Right renal cortex interstitium (tissue), 3 donors: ENCODE measurements around the gene GOLGA6B. TPM values are rescaled to one million over a fixed set of nuclear protein-coding genes. Genes with fewer than 3 reads are reported as not detected.
A peak's percentile ranks its signal among the peaks of the same experiment; 100 is the strongest.
"Not testable (repeated sequence)": the region's sequence is repeated elsewhere in the genome, so short reads cannot be mapped to it uniquely, and the experiment has no call there.

Experiments
- DNase-seq, 3 donors: peaks; one replicate each; pipeline ENCODE4 v3.0.0-alpha.2; 2013; ENCODE audit warnings: low read depth in 3 of 3, low spot score in 2 of 3
- polyA plus RNA-seq, 3 donors: library from polyadenylated mRNA; unstranded; fragments of 120-200 nt; gene quantifications; one replicate each; pipeline ENCODE4 v1.2.1, GENCODE V29; 2013; ENCODE audit not compliant: insufficient read length in 3 of 3

The GOLGA6B gene
- under 1 TPM in 1 of 3 donors, not detected in 2; 0.60 TPM for polyA plus RNA-seq

- DNase-seq: not testable (repeated sequence)
Observed at GRCh38 chr15:72654397-72654796, at the start of gene GOLGA6B. TSS of gene GOLGA6B (plus strand) at chr15:72654697. CDS start at chr15:72654738, 41 bp downstream.

GRCh38 chr15:72604794-72605193, 49.7 kb upstream of the GOLGA6B start:
- no peak for DNase-seq

- not testable (repeated sequence) for DNase-seq
Observed at GRCh38 chr15:72608084-72608483, 46.4 kb upstream of the GOLGA6B start.

- DNase-seq: no peak
Observed at GRCh38 chr15:72609862-72610261, 44.6 kb upstream of the GOLGA6B start.

DNA sequence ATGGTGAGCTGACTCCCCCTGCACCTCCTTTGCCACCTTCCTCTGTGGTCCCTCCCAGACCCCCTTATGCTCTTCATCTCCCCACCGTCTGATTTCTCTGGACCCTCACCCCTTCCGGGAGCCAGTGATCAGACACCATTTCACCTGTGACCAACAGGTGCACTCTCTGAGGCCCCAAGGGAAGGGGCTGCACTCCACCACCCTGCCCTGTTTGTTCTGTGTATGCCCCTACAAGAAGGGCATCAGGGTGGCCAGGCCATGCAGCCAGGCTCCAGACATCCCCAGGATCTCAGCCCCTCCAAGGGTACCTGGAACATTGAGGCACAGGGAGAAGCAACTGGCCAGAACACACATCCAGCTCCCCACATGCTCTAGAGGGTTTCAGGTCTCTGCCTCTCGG, 42.2 kb upstream of the GOLGA6B start:
- not testable (repeated sequence) for DNase-seq

GRCh38 chr15:72614810-72615532, 39.5 kb upstream of the GOLGA6B start:
- DNase-seq: no peak

- not testable (repeated sequence) for DNase-seq
Observed at GRCh38 chr15:72615533-72616233, 38.8 kb upstream of the GOLGA6B start.

DNA sequence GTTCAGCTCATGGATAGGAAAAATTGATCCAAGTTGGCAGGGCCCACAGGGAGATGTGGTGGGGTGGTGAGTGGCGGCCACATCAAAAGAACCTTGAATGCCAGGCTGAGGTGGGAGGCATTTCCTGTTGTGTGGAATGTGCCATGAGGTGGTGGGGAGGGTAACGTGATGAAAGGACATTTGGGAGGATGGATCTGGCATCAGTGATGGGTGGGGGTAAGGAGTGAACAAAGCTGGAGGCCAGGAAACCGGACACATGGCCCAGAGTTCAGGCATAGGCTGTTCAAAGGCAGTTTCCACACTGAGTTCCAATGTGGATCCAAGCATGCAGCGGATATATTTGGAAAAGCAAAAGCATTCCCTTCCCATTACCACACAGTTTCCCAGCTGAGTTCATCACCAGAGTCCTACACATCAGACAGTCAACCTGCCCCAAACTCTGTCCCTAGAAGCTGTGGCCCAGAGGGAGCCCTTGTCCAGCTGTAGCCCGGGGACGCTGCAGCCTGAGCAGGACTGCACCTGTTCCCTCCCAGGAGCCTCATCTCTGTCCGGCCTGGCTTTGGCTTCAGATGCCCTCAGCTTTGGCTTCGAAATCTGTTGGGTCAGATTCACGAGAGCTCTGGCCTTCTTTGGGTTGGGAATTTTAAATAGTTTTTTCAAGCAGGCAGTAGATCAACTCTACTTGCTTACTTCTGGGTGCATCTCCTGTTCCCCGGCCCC, 37.8 kb upstream of the GOLGA6B start:
- DNase-seq: no peak

GRCh38 chr15:72623854-72624253, 30.6 kb upstream of the GOLGA6B start:
- not testable (repeated sequence) for DNase-seq

- not testable (repeated sequence) for DNase-seq
Observed at GRCh38 chr15:72626153-72626552, 28.3 kb upstream of the GOLGA6B start.

DNA sequence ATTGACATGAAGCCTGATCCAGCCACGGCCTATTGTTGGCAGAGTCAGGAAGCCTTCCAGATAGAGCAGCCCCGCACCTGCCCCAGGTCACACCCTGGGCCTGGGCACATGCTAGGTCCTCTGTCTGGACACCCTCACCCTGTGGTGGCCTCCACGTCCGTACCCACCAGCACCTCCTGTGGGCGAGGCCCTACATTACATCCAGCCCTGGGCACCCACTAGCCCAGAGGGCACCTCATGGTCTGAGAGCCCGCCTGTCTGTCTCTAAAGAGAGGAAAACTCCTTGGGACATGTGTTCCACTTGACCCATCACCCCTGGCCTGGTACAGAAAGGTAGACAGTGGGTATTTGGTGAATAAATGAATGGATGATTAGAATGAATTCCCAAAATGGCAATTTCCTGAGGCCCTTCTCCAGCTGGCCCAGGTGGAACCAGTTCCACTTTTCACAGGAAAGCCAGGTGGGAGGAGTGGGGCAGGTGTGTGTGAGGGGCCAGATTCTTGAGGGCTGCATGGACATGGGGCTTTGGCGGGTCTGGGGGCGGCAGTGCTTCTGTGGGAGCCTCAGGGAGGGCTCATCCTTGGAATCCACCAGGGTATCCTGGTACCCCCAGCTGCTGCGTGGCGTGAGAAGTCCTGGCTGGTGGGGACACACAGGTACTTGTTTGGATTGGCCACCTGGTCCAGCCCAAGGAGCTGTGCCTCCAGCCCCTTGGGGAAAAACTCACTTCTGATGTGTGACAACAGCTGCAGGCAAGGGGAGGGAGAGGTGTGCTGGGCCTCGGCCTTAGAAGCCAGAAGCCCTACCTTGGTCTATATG, 26.0 kb upstream of the GOLGA6B start:
- not testable (repeated sequence) for DNase-seq

- not testable (repeated sequence) for DNase-seq
Observed at GRCh38 chr15:72629068-72629570, 25.4 kb upstream of the GOLGA6B start.

- peak; percentile 10 to 50 (median 39) for DNase-seq
Observed at GRCh38 chr15:72636519-72637282, 17.8 kb upstream of the GOLGA6B start.

DNA sequence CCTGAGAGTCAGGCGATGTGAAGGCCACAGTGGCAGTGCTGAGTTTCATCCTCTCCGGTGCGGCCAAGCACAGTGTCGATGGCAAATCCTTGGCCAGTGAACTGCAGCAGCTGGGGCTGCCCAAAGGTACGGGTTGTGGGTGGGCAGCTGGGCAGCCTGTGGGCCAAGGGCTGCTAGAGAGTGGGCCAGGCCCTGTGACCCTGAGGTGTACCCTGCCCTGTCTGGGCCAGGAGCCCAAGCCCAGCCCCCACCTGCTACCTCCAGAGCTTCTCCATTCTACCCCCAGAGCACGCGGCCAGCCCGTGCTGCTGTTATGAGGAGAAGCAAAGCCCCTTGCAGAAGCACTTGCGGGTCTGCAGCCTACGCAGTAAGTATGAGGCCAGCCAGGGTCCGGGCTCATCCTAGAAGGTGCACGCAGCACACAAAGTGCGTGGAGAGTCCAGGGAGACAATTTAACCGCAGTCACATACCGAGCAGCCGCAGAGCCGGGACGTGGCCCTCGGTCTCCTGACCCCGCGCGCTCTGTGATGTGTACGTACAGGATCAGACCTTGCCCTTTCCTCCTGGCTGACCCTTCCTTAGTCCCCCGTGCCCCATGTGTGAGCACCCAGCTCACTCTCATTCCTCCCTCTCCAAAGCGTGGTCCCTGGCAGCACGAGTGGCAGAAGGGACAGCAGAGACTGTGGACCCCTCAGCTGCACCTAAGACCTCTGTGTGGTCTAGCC, 14.6 kb upstream of the GOLGA6B start:
- not testable (repeated sequence) for DNase-seq

- DNase-seq: not testable (repeated sequence)
Observed at GRCh38 chr15:72642271-72642670, 12.2 kb upstream of the GOLGA6B start.

DNA sequence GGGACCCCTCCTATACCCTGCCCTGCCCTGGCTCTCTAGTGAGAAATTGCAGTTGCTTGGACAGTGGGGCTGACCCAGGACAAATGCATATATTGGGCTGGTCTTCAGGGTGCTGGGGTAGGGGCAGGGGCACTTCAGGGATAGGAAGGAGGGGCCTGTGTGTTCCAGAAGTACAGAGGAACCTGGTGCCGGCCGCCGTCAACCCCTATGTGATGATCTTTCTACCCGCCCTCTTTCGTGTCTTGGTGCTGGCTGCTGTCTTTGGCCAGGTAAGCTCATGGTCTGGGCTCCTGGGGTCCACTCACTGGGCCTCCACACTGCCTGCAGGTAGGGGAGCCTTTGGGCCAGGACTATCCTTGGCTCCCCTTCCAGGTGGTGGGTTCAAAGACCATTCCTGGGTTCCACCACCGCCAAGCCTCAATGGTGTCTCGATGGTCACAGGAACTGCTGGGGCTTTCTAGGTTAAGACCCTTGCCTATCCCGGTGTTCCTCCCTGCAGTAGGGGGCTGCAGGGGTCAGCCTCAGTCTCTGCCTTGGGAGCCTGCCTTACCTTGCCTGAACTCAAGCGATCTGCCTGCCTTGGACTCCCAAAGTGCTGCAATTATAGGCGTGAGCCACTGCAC, 5.8 kb upstream of the GOLGA6B start:
- DNase-seq: not testable (repeated sequence)

GRCh38 chr15:72656014-72656413, 1.5 kb downstream of the GOLGA6B start:
- DNase-seq: not testable (repeated sequence)

DNA sequence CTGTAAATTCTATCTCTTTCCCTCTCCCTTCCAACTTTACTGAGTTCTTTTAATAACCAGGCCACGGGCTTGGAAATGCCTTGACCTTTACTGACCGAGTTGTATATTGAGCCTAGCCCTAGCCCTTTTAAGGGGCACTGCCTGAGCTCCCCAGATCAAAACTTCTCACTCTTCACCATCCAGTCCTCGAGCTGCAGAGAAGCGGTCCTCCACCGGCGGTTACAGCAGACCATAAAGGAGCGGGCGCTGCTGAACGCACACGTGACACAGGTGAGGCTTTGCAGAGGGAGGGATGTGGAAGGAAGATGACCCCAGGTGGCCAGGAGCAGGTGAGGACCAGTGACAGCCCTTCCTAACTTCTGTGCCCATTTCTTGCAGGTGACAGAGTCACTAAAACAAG, 6.6 kb downstream of the GOLGA6B start:
- DNase-seq: not testable (repeated sequence)
